Activated CD8-positive, alpha-beta memory T cell treated with anti-CD3 and anti-CD28 coated beads for 48 hours (primary cell): Measurements from ENCODE around the gene NMT1.

Experiments
- DNase-seq, 3 experiments: peaks; one replicate each; pipeline ENCODE4 v3.0.0-alpha.2; 2020; ENCODE audit warnings: low read depth in 2 of 3, low spot score in 2 of 3

The NMT1 gene

GRCh38 chr17:45060797-45061605 is at the start of gene NMT1:
Gene NMT1 (plus strand): TSS chr17:45061317. CDS start chr17:45061330, 13 bp downstream.
- peak; percentile 83 to 88 (median 87) for DNase-seq

GRCh38 chr17:45011767-45012166 is 49.4 kb upstream of the NMT1 start:
- no peak for DNase-seq

GRCh38 chr17:45013021-45013997 is 47.8 kb upstream of the NMT1 start:
- DNase-seq, result no peak

GRCh38 chr17:45016237-45016636 is 44.9 kb upstream of the NMT1 start:
- no peak for DNase-seq

- DNase-seq, result no peak
These were observed 44.3 kb upstream of the NMT1 start for GRCh38 chr17:45016823-45017222.

- DNase-seq, result no peak
These were observed 42.6 kb upstream of the NMT1 start for GRCh38 chr17:45018514-45018847.

GRCh38 chr17:45018848-45019711 is 42.0 kb upstream of the NMT1 start:
- peak; percentile 20 to 21 (median 21) for DNase-seq

- DNase-seq, result no peak
These were observed 40.6 kb upstream of the NMT1 start for GRCh38 chr17:45020354-45021138.

- peak; percentile 45 to 58 (median 54) for DNase-seq
These were observed 39.4 kb upstream of the NMT1 start for GRCh38 chr17:45021607-45022287.

GRCh38 chr17:45022288-45022648 is 38.8 kb upstream of the NMT1 start:
- DNase-seq, result no peak

- no peak for DNase-seq
These were observed 38.3 kb upstream of the NMT1 start for GRCh38 chr17:45022655-45023339.

- DNase-seq, result no peak
These were observed 32.0 kb upstream of the NMT1 start for GRCh38 chr17:45029096-45029495.

GRCh38 chr17:45029758-45030423 is 31.2 kb upstream of the NMT1 start:
- no peak for DNase-seq

- DNase-seq, result no peak
These were observed 30.4 kb upstream of the NMT1 start for GRCh38 chr17:45030733-45031132.

- DNase-seq, result no peak
These were observed 29.6 kb upstream of the NMT1 start for GRCh38 chr17:45031231-45032173.

GRCh38 chr17:45032174-45032541 is 29.0 kb upstream of the NMT1 start:
- DNase-seq, result no peak

- no peak for DNase-seq
These were observed 26.5 kb upstream of the NMT1 start for GRCh38 chr17:45034599-45034998.

GRCh38 chr17:45035848-45036247 is 25.3 kb upstream of the NMT1 start:
- DNase-seq, result no peak
